CD14-positive monocyte (primary cell): ENCODE results near the gene HDGF. TPM values are rescaled to one million over a fixed set of nuclear protein-coding genes. Genes with fewer than 3 reads are reported as not detected.

Experiments
- DNase-seq, 3 donors: peaks; one replicate each; pipeline ENCODE4 v3.0.0-alpha.2; 2011 to 2022
- H2AFZ ChIP-seq: 2 replicates; pipeline ENCODE4 v1.6.0; 2012; ENCODE audit warnings: mild to moderate bottlenecking, low read depth, low read length, inconsistent platforms; ENCODE audit not compliant: insufficient read depth, poor library complexity, severe bottlenecking
- H3K27ac ChIP-seq, 2 donors: 1 replicate in 1 of 2; 2 replicates in 1 of 2; pipeline ENCODE4 v1.5.1; 2012 to 2013; ENCODE audit warnings: low read length in 2 of 2, control low read depth in 1 of 2, inconsistent platforms in 1 of 2, low read depth in 1 of 2, mild to moderate bottlenecking in 1 of 2
- H3K27me3 ChIP-seq, 2 donors: one replicate each; pipeline versions ENCODE4 v1.6.0 to v1.6.1; 2011 to 2013; ENCODE audit warnings: low read length in 2 of 2; ENCODE audit not compliant: control insufficient read depth in 2 of 2, insufficient read depth in 2 of 2
- H3K36me3 ChIP-seq, 2 donors: replicated peaks in 1 of 2; 1 replicate in 1 of 2; 2 replicates in 1 of 2; pipeline versions ENCODE4 v1.5.1 to v1.6.1; 2012 to 2013; ENCODE audit warnings: low read length in 2 of 2, control low read depth in 1 of 2, inconsistent platforms in 1 of 2, mild to moderate bottlenecking in 1 of 2; ENCODE audit not compliant: insufficient read depth in 2 of 2, control insufficient read depth in 1 of 2
- H3K4me1 ChIP-seq, 2 donors: 1 replicate in 1 of 2; 2 replicates in 1 of 2; pipeline versions ENCODE4 v1.5.1 to v1.6.1; 2012 to 2013; ENCODE audit warnings: low read length in 2 of 2, control low read depth in 1 of 2, inconsistent platforms in 1 of 2, mild to moderate bottlenecking in 1 of 2, moderate library complexity in 1 of 2; ENCODE audit not compliant: insufficient read depth in 2 of 2, control insufficient read depth in 1 of 2
- H3K4me2 ChIP-seq: replicated peaks from 2 replicates; pipeline ENCODE3; 2012; ENCODE audit warnings: low read length, moderate library complexity, mild to moderate bottlenecking; ENCODE audit not compliant: poor library complexity, severe bottlenecking; ENCODE audit errors: extremely low read depth
- H3K4me3 ChIP-seq, 3 experiments: fragments of 200-600 bp in 1 of 3; sonication (generic) in 1 of 3; replicated peaks in 1 of 3; 1 replicate in 2 of 3; 2 replicates in 1 of 3; pipeline ENCODE4 v1.5.1; 2011 to 2013; ENCODE audit warnings: low read length in 3 of 3, mild to moderate bottlenecking in 3 of 3, control low read depth in 2 of 3, low read depth in 2 of 3, inconsistent platforms in 1 of 3, moderate library complexity in 1 of 3
- H3K79me2 ChIP-seq: 2 replicates; pipeline ENCODE4 v1.6.0; 2012; ENCODE audit warnings: mild to moderate bottlenecking, control low read depth, inconsistent platforms, low read length, moderate library complexity; ENCODE audit not compliant: insufficient read depth
- H3K9ac ChIP-seq: 2 replicates; pipeline ENCODE4 v1.6.0; 2017; ENCODE audit warnings: low read length, mild to moderate bottlenecking; ENCODE audit not compliant: insufficient read depth, poor library complexity, severe bottlenecking
- H3K9me3 ChIP-seq, 2 donors: replicated peaks in 1 of 2; 1 replicate in 1 of 2; 2 replicates in 1 of 2; pipeline versions ENCODE4 v1.5.1 to v1.6.1; 2012 to 2013; ENCODE audit warnings: low read length in 2 of 2, control low read depth in 1 of 2; ENCODE audit not compliant: control insufficient read depth in 1 of 2, insufficient read depth in 1 of 2
- H4K20me1 ChIP-seq: 2 replicates; pipeline ENCODE4 v1.6.0; 2012; ENCODE audit warnings: mild to moderate bottlenecking, low read length, control low read depth, moderate library complexity; ENCODE audit not compliant: insufficient read depth
- H3K27ac Mint-ChIP-seq, 7 donors: one replicate each; pipeline ENCODE4 v1.8.0; 2020; ENCODE audit warnings: mild to moderate bottlenecking in 7 of 7, mixed read lengths in 7 of 7, moderate library complexity in 6 of 7, inconsistent platforms in 2 of 7
- H3K27me3 Mint-ChIP-seq, 3 donors: one replicate each; pipeline ENCODE4 v1.8.0; 2021 to 2022; ENCODE audit warnings: low read depth in 3 of 3, mild to moderate bottlenecking in 3 of 3, mixed read lengths in 3 of 3, moderate library complexity in 3 of 3, inconsistent platforms in 1 of 3
- H3K36me3 Mint-ChIP-seq, 2 donors: one replicate each; pipeline ENCODE4 v1.8.0; 2020; ENCODE audit warnings: mixed read lengths in 2 of 2, inconsistent platforms in 1 of 2, mild to moderate bottlenecking in 1 of 2
- H3K4me1 Mint-ChIP-seq: one replicate; pipeline ENCODE4 v1.8.0; 2020; ENCODE audit warnings: mild to moderate bottlenecking, mixed read lengths
- H3K4me3 Mint-ChIP-seq, 2 donors: one replicate each; pipeline ENCODE4 v1.8.0; 2020; ENCODE audit warnings: mild to moderate bottlenecking in 2 of 2, mixed read lengths in 2 of 2, moderate library complexity in 1 of 2
- H3K9me3 Mint-ChIP-seq, 7 donors: one replicate each; pipeline ENCODE4 v1.8.0; 2020 to 2022; ENCODE audit warnings: mixed read lengths in 7 of 7, mild to moderate bottlenecking in 6 of 7, moderate library complexity in 6 of 7, inconsistent platforms in 2 of 7
- CTCF ChIP-seq: fragments of 200-600 bp; IDR thresholded peaks from one replicate; pipeline ENCODE4 v1.8.0; 2022; ENCODE audit warnings: antibody characterized with exemption, mild to moderate bottlenecking
- WGBS: methylation state at CpG from one replicate; pipeline ENCODE4 v1.1.5; 2013; ENCODE audit warnings: missing lambda C conversion rate; ENCODE audit not compliant: insufficient coverage; 5-methylcytosine and 5-hydroxymethylcytosine counted together
- intact Hi-C, 2 donors: fragments of 100-400 bp; cut with micrococcal nuclease; formaldehyde crosslinking; loops; one replicate each; pipeline versions ENCODE4 v1.15.0 to v1.15.1; 2023
- polyA plus RNA-seq, 3 donors: library from polyadenylated mRNA; depleted of rRNA in 1 of 3; unstranded in 2 of 3; stranded (reverse) in 1 of 3; fragments of 300-500 nt in 2 of 3; fragments of >200 nt in 1 of 3; fragmentation: Illumina TruSeq in 2 of 3; gene quantifications; 1 replicate in 2 of 3; 2 replicates in 1 of 3; pipeline ENCODE4 v1.2.3, GENCODE V29; 2012 to 2021

Gene HDGF
- polyA plus RNA-seq, 3 donors, result 23.9 to 92.4 (median 49.9) TPM

DNA sequence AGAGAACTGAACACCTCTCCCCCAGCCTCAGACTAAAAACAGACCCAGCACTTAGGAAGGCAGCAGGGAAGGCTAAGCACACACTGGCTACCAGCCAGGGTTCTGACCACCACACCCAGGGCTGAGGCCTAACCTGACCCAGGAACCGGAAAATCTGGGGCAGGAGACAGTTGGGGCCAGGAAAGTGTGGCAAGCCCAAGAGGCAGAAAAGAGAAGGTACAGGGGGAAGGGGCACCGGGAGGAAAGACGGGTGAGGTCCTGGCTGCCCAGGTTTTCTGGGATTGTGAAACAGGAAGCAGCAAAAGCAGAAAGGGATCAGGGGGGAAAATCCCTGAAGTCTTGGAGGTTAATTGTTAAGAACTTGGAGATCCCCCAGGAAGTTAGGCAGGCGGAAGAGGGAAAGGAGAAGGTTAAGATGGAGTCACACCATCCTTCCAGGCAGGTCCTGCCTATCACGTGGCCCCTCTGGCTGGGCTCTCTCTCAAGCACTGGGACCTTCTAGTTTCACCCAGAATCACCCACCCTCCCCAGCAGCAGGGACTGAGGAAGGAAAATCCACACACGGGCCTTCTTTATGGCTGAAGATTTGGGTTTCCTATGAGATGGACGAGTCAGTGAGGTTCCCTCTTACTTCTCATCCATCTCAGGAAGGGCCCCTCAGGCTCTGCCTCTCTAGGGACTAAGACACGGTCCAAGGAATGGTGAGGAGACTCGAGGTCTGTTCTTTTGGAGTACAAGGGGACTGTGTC is 2.6 kb downstream of the HDGF start:
- H3K4me3 Mint-ChIP-seq, result peak overlapping the region; percentile 88 to 97
- Histone ChIP-seq H3K9me3 (no peaks in the 10 kb centered on the region), H3K36me3 (peaks cover 10 to 15% of the 10 kb centered on the region in 2 donors), H2AFZ (peak overlapping the region; percentile 14), H3K4me2 (peak overlapping the region; percentile 91), H3K79me2 (peaks cover 99% of the 10 kb centered on the region), H3K9ac (peak overlapping the region; percentile 80), H3K4me1 (peaks cover 64 to 80% of the 10 kb centered on the region in 2 donors), H4K20me1 (peaks cover 45% of the 10 kb centered on the region), H3K4me3 (peak overlapping the region; percentile 75 to 96 (median 84)), H3K27me3 (no peaks in the 10 kb centered on the region), H3K27ac (peak overlapping the region; percentile 89 to 91)
- H3K36me3 Mint-ChIP-seq, result peaks cover 16 to 20% of the 10 kb centered on the region in 2 donors
- H3K9me3 Mint-ChIP-seq, result no peaks in the 10 kb centered on the region
- peak overlapping the region; percentile 87 to 98 (median 94) for H3K27ac Mint-ChIP-seq
- DNase-seq, result peak; percentile 48 to 98 (median 84)
- WGBS, result 0% methylated on average over 3 of the region's 9 CpGs
- H3K27me3 Mint-ChIP-seq, result peaks cover 0 to 3% (median 2%) of the 10 kb centered on the region in 3 donors
- intact Hi-C loops, result loop anchor here in 1 of 2 donors (5.0 kb wide), 1 partner anchor 247 kb away; the partner anchor contains the start of gene MEF2D
- no peak for TF ChIP-seq CTCF
- H3K4me1 Mint-ChIP-seq, result peaks cover 71% of the 10 kb centered on the region

GRCh38 chr1:156747742-156748669 is 3.5 kb downstream of the HDGF start:
- peak overlapping the region; percentile 80 for H3K9ac ChIP-seq
- peak overlapping the region; percentile 75 to 96 (median 84) for H3K4me3 ChIP-seq
- peak in 2 of 3 donors; percentile 39 to 72 for DNase-seq
- H3K4me1 ChIP-seq, result peaks cover 61 to 72% of the 10 kb centered on the region in 2 donors
- peaks cover 63% of the 10 kb centered on the region for H3K4me1 Mint-ChIP-seq
- no peaks in the 10 kb centered on the region for H3K9me3 Mint-ChIP-seq
- H3K27ac Mint-ChIP-seq, result peak overlapping the region; percentile 87 to 98 (median 94)
- no peak for TF ChIP-seq CTCF
- peaks cover 23 to 28% of the 10 kb centered on the region in 2 donors for H3K36me3 Mint-ChIP-seq
- 0% methylated on average over 4 of the region's 8 CpGs for WGBS
- peak overlapping the region; percentile 88 to 97 for H3K4me3 Mint-ChIP-seq
- peak overlapping the region; percentile 89 to 91 for H3K27ac ChIP-seq
- H3K79me2 ChIP-seq, result peaks cover 94% of the 10 kb centered on the region
- H3K9me3 ChIP-seq, result no peaks in the 10 kb centered on the region
- no peaks in the 10 kb centered on the region for H3K27me3 ChIP-seq
- peaks cover 19 to 24% of the 10 kb centered on the region in 2 donors for H3K36me3 ChIP-seq
- peak overlapping the region; percentile 14 for H2AFZ ChIP-seq
- intact Hi-C loops, result loop anchor here in 1 of 2 donors (5.0 kb wide), 1 partner anchor 246 kb away; the partner anchor contains the start of gene MEF2D
- H3K4me2 ChIP-seq, result peak overlapping the region; percentile 91
- peaks cover 0 to 3% (median 2%) of the 10 kb centered on the region in 3 donors for H3K27me3 Mint-ChIP-seq
- H4K20me1 ChIP-seq, result peaks cover 45% of the 10 kb centered on the region
